ENCODE measurements around the gene CENPU. TPM values are rescaled to one million over a fixed set of nuclear protein-coding genes. Genes with fewer than 3 reads are reported as not detected.

The CENPU gene
- total and polyA plus RNA-seq, 10 of the 15 experiments (the other 5 are each of a cell fraction or from before 2014, with no cell fraction given): 26.6 to 90.8 (median 53.8) TPM

DNA sequence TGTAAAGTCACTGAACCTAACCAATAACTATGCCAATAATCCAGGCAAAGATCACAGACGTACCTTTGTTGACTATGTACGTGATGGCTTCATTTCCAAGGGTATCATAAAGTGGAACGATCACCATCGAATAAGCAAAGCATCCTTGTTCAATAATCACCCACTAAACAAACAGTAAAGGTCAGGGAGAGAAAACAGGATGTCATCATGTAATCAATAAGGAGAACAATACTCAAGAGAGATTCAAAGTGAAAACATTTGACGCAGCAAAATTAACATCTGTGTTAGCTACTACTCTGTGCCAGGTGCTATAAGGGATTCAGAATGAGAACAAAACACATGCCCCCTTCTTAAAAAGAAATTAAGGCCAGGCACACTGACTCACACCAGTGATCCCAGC is 42.9 kb upstream of the CENPU start:
- H3K4me3 ChIP-seq: no peak overlapping the region
- H3K36me3 ChIP-seq (ENCODE audit: control insufficient read depth in 2 of 2, insufficient read depth in 2 of 2, low read length in 1 of 2): peaks cover 11 to 31% of the 10 kb centered on the region in 2 experiments
- ChIA-PET RAD21 (ENCODE audit: unreplicated experiment) (no interaction called here), SMC1A (ENCODE audit: uncharacterized antibody, unreplicated experiment) (no interaction called here), CTCF (no interaction called here), POLR2A (no interaction called here)
- no TSS peak for BruUV-seq (replicated peaks)
- no peak overlapping the region for H3K4me2 ChIP-seq (ENCODE audit: control insufficient read depth, insufficient read depth)
- TF ChIP-seq, protein P1, sequence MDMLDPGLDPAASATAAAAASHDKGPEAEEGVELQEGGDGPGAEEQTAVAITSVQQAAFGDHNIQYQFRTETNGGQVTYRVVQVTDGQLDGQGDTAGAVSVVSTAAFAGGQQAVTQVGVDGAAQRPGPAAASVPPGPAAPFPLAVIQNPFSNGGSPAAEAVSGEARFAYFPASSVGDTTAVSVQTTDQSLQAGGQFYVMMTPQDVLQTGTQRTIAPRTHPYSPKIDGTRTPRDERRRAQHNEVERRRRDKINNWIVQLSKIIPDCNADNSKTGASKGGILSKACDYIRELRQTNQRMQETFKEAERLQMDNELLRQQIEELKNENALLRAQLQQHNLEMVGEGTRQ (IDR thresholded peaks at IDR 0.05; ENCODE audit: borderline replicate concordance, low read depth, low read length): no peak
- TF ChIP-seq JUNB (IDR thresholded peaks at IDR 0.05): no peak
- no peak for TF ChIP-seq BMI1 (IDR thresholded peaks at IDR 0.05; ENCODE audit: borderline replicate concordance)
- TF ChIP-seq, protein P2, sequence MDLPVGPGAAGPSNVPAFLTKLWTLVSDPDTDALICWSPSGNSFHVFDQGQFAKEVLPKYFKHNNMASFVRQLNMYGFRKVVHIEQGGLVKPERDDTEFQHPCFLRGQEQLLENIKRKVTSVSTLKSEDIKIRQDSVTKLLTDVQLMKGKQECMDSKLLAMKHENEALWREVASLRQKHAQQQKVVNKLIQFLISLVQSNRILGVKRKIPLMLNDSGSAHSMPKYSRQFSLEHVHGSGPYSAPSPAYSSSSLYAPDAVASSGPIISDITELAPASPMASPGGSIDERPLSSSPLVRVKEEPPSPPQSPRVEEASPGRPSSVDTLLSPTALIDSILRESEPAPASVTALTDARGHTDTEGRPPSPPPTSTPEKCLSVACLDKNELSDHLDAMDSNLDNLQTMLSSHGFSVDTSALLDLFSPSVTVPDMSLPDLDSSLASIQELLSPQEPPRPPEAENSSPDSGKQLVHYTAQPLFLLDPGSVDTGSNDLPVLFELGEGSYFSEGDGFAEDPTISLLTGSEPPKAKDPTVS (IDR thresholded peaks at IDR 0.05; ENCODE audit: low read depth, low read length): no peak
- no peak for TF ChIP-seq BHLHE40 (IDR thresholded peaks at IDR 0.05; ENCODE audit: borderline replicate concordance in 1 of 2, low read depth in 2 of 2, low read length in 1 of 2)
- no peak for TF ChIP-seq CBX5 (IDR thresholded peaks at IDR 0.05; ENCODE audit: low read depth)
- TF ChIP-seq, protein P3, sequence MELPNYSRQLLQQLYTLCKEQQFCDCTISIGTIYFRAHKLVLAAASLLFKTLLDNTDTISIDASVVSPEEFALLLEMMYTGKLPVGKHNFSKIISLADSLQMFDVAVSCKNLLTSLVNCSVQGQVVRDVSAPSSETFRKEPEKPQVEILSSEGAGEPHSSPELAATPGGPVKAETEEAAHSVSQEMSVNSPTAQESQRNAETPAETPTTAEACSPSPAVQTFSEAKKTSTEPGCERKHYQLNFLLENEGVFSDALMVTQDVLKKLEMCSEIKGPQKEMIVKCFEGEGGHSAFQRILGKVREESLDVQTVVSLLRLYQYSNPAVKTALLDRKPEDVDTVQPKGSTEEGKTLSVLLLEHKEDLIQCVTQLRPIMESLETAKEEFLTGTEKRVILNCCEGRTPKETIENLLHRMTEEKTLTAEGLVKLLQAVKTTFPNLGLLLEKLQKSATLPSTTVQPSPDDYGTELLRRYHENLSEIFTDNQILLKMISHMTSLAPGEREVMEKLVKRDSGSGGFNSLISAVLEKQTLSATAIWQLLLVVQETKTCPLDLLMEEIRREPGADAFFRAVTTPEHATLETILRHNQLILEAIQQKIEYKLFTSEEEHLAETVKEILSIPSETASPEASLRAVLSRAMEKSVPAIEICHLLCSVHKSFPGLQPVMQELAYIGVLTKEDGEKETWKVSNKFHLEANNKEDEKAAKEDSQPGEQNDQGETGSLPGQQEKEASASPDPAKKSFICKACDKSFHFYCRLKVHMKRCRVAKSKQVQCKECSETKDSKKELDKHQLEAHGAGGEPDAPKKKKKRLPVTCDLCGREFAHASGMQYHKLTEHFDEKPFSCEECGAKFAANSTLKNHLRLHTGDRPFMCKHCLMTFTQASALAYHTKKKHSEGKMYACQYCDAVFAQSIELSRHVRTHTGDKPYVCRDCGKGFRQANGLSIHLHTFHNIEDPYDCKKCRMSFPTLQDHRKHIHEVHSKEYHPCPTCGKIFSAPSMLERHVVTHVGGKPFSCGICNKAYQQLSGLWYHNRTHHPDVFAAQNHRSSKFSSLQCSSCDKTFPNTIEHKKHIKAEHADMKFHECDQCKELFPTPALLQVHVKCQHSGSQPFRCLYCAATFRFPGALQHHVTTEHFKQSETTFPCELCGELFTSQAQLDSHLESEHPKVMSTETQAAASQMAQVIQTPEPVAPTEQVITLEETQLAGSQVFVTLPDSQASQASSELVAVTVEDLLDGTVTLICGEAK (IDR thresholded peaks at IDR 0.05; ENCODE audit: borderline replicate concordance): no peak
- TF ChIP-seq NFIC (IDR thresholded peaks at IDR 0.05; ENCODE audit: low read depth, low read length): no peak
- TF ChIP-seq RBBP5 (conservative IDR thresholded peaks at IDR 0.05): no peak
- TF ChIP-seq HDAC6 (IDR thresholded peaks at IDR 0.05; ENCODE audit: unreplicated experiment): no peak
- TF ChIP-seq CEBPB (IDR thresholded peaks at IDR 0.05; ENCODE audit: borderline replicate concordance in 1 of 2, low read depth in 2 of 2, low read length in 2 of 2): no peak
- TF ChIP-seq RFX5 (IDR thresholded peaks at IDR 0.05; ENCODE audit: low read depth, low read length): no peak
- TF ChIP-seq ESRRA (IDR thresholded peaks at IDR 0.05; ENCODE audit: low read length): no peak
- TF ChIP-seq ZZZ3 (IDR thresholded peaks at IDR 0.05; ENCODE audit: control insufficient read depth, insufficient read length, low read depth): no peak
- no peak for TF ChIP-seq MEF2B (IDR thresholded peaks at IDR 0.05; ENCODE audit: partially characterized antibody, poor library complexity, severe bottlenecking)
- no peak for TF ChIP-seq POLR2A (IDR thresholded peaks at IDR 0.05; ENCODE audit: low read depth, low read length)
- no peak for TF ChIP-seq STAT3 (IDR thresholded peaks at IDR 0.05; ENCODE audit: low read depth, low read length)
- intact Hi-C loops (cut with micrococcal nuclease; ENCODE audit: unreplicated experiment): no loop called here
- no peaks in the 10 kb centered on the region; the same call in 2 of the 3 replicates for H3K9me3 ChIP-seq (replicated peaks; ENCODE audit: control insufficient read depth, insufficient read depth, low read length)
- FAIRE-seq (no peak), ATAC-seq (no peak), DNase-seq (ENCODE audit: low read depth, low spot score) (no peak)
- H3K4me1 ChIP-seq (ENCODE audit: control insufficient read depth, insufficient read depth, low read length): no peaks in the 10 kb centered on the region
- H2AFZ ChIP-seq (ENCODE audit: control insufficient read depth, low read depth, low read length): no peak overlapping the region
- H4K20me1 ChIP-seq (ENCODE audit: control insufficient read depth, insufficient read depth): no peaks in the 10 kb centered on the region
- H3K27ac ChIP-seq (ENCODE audit: control insufficient read depth, insufficient read depth): no peak overlapping the region
- H3K79me2 ChIP-seq (ENCODE audit: control insufficient read depth, insufficient read depth, low read length): no peaks in the 10 kb centered on the region
- 98% methylated on average over 5 of the region's 5 CpGs for WGBS (ENCODE audit: insufficient coverage, insufficient replicate concordance, low lambda C conversion rate, missing lambda C conversion rate)
- H3K27me3 ChIP-seq (replicated peaks in 1 of 2; ENCODE audit: control insufficient read depth in 2 of 2, insufficient read depth in 2 of 2, low read length in 1 of 2): no peaks in the 10 kb centered on the region
- in situ Hi-C loops (cut with MboI): loop anchor here (5.0 kb wide), 1 partner anchor 1310 kb away; no protein-coding TSS in a partner anchor
- H3K9ac ChIP-seq (ENCODE audit: control insufficient read depth, insufficient read depth, low read length): no peak overlapping the region
